Limb (tissue), 2 donors: Measurements from ENCODE around the gene LKAAEAR1.
A peak's percentile ranks its signal among the peaks of the same experiment; 100 is the strongest.

Experiments
- DNase-seq, 2 donors: peaks; one replicate each; pipeline ENCODE4 v3.0.0-alpha.2; 2016; ENCODE audit errors: extremely low spot score in 2 of 2

LKAAEAR1 gene

DNA sequence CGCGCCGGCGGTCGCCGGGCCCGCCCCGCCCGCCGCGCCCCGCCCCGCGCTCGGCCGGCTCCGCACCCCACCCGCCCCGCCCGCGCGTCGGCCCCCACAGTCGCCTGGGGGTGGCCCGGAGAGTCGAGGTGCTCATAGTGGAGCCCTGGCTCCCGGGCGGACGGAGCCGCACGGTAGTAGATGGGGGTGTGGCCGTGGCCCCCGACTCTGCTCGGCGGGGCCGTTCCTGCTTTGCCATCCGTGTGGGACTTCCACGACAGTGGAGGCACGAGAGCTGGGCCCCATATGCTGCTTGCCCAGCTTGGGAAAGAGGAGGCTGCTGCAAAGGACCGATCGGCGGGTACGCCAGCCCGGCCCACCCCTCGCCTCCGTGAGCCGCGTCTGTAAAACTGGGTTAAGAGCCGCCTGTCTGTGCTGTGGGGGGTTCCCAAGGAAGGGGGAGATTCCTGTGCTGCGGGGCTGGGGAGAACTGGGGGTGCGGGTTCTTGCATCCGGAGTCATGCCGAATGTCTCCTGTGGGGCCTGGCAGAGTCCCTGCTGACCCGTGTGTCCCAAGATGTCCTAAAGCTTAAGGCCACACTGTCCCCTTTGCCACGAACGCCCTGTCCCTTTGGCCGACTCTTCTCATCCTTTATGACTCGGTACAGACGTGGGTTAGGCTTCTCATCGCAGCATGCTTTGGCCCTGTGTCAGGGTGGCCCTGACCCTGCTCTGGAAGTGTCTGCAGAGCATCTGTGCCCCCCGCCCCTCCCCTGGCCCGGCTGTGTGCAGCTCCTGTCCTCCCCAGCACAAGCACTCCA is 4.0 kb downstream of the LKAAEAR1 start, which contains the start of gene OPRL1:
Gene OPRL1 (plus strand): TSS at position 70 of the 800 bp plus-strand sequence. CDS start 12,639 bp downstream, outside the sequence.
- DNase-seq, result no peak

DNA sequence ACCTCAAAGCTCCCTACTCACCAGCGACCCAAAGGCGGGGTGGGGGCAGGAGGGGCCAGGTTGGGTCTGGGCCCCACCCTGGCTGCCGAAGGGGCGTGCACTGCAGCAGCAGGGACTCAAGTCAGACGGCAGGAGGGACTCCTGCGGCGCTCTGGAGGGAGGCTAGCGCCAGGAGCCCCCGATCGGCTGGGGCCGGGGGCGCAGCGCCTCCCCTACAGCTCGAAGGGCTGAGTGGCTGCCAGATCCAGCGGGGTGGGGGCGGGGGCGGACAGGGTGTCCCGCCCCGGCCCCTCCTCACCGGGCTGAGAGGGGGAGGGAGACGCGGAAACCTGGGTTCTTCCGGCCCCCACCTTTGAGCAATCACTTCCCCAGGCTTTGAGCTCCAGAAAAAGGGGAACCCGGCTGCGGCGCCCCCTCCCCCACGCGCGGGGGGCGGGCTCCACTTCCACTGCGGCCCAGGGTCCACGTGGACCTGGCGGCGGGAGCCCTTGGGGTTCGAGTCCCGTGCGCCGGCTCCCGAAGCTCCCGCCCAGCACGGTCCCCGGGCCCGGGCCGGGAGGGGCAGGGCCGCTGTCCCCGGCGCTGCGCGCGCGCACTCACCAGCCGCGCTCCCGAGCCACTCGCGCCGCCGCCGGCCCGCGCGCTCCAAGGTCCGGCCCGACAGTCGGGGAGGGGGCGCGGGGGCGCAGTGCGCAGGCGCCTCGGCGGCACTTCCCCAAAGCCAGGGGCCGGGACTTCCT is 4.8 kb downstream of the LKAAEAR1 start, which contains the start of gene RGS19:
Gene RGS19 (minus strand): TSS at position 246 of the 740 bp plus-strand sequence. CDS start 2,632 bp downstream, outside the sequence.
- peak; percentile 78 to 86 for DNase-seq

DNA sequence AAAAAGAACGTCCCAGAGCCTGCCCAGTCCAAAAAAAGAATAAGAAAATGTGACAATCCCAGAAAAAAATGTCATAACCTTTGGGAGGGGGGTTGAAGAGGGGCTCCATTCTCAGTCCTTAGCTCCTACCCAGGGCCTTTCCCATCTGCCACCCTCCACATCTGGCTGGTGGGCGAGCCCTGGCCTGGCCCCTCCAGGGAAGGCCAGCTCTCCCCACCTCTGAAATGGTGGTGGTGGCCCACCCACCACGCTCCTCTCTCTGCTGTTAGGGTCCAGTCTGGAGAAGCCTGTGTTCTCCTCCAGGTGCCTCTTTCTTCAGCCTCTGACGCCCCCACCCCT is 5.3 kb downstream of the LKAAEAR1 start:
- no peak for DNase-seq

DNA sequence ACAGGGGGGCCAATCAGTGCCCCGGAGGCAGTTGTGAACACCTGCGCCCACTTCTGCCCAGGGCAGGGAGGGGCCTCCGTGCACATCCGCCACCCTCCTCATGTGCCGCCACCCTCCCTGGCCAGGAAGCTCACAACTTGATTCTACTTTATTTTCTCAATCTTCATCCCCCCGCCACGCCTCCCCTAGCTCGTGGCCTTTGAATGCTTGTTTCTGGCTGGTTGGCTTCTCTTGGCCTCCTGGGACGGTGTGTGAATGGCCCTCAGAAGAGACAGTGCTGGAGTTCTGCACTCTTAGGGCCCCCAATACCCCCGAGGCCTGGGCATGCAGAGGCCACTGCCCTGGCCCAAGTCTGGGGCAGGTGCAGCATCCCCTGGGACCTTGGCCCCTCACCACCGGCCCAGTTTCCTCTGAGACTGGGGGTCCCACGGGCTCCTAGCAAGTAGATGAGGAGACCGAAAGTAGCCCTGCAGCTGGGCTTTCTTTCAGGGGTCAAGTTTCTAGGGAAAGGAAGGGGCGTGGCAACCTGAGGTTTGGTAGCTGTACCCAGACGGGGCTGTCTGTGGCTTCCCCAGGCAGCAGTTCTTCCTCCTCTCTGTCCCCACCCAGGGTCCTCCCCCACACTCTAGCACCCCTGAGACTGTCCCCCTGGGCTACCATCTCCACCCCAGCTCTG is 6.2 kb downstream of the LKAAEAR1 start:
- no peak for DNase-seq

DNA sequence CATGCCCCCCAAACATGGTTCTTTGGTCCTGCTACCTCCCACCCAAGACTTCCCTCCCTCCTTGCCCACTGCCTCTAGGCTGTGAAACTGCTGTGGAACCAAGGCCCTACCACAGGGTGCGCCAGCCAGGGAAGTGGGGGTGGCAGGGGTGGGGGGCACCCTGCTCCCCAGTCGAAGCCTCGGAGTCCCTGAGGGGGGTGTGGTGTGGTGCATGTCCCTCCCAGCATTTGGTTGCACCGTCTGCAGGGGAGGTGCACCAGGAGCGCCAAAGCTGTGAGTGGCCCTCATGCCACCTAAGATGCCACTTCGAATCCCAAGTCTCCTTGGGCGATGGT is 6.7 kb downstream of the LKAAEAR1 start:
- DNase-seq, result no peak

DNA sequence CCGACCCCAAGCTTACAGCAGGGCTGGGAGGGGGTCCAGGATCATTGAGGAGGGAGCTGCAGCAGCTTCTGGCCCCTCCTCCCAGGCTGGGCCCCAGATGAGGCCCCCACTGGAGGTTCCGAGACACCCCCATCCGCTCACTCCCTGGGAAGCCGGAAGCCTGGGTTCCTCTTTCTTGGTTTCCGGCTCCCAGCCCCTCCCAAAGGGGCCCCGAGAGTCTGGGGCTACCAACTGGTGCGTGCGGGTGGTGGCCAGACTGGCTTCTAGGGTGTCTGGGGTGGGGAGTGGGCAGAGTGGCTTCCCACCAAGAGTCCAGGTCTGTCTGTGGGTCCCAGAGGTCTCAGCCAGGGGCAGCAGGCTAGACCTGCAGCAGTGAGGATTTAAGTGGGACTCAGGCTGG is 7.1 kb downstream of the LKAAEAR1 start:
- no peak for DNase-seq

DNA sequence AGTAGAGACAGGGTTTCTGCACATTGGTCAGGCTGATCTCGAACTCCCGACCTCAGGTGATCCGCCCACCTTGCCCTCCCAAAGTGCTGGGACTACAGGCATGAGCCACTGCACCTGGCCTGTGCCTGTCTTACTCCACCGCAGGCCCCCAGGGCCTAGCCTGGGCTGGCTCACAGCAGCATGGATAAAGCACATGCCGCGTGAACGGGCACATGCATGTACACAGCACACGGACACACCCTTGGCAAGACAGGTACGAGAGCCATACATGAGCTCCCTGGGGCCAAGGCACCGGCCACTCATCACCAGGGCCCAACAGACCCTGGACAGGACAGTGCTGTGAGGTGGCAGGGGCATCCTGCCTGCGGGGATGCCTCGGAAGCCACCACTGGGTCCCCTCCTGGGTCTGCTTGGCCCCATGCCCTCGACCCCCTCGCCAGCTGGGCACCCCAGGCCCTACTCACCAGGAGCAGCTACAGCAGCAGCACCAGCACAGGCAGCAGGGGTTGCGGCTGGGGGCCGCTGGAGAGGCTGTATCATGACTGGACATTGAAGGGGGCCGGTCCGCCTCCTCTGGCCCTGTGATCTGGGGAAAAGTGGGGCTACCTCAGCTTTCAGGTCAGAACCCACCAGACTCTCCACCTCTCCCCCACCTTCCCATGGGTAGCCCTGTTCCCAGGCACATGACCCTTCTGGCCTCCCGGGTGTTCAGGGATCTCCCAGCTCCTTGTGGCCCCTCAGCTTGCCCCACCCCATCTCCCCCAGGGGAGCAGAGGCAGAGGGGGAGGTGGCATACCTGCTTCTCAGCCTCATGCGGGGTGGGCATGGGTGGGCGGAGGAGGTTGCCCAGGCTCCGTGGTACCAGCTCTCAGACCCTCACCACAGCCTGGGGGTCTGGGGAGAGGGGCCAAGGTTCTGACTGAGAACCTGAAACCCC is 7.9 kb downstream of the LKAAEAR1 start:
- DNase-seq, result no peak

DNA sequence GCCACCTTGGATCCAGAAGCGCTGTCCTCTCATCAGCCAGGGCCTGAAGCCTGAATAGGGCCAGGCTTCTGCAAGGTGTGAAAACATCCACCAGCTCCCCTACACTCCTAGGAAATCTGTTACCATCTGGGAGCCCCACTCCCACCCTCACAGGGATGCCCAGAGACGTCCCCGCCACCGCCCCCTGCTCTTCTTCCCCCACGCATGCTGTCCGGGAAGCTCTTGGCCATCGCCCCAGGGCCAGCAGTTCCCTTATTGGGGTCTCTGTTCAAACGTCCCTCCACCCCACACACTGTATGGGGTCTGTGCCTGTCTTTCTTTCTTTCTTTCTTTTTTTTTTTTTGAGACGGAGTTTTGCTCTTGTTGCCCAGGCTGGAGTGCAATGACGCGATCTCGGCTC is 8.6 kb downstream of the LKAAEAR1 start:
- no peak for DNase-seq

DNA sequence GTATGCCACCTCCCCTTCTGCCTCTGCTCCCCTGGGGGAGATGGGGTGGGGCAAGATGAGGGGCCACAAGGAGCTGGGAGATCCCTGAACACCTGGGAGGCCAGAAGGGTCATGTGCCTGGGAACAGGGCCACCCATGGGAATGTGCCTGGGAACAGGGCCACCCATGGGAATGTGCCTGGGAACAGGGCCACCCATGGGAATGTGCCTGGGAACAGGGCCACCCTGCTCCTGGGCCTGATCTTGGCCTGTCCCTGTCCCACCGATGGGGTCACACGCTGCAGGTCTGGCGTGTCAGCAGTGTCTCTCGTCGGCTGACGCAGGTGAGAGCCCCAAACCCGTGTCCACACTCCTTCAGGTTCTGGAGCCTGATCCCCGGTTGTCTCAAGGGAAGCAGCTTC is 9.2 kb downstream of the LKAAEAR1 start:
- no peak for DNase-seq

DNA sequence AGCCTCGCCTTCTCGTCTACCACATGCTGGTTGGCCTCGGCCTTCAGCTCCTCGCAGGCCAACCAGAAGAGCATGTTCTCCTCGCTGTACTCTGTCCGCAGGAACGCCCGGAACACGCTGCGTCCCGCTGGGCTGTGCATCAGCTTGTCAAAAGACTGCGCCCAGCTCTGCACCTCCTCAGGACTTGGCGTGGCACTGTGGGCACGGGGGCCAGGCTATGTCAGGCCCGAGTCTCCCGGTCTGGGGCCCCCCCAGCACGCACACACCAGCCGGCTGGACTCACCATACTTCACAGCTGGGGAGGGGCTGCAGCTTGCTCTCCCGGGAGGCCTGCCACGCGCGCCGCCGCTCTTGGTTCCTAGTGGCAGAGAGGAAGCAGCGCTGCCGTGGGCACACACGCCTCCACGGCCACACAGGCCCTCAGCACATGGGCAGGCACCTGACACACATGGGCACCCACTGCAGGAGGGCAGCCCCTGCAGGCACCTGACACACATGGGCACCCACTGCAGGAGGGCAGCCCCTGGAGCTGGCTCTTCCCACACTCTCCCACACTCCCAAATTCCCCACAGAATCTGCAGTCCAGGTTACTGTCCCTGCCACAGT is 9.9 kb downstream of the LKAAEAR1 start:
- DNase-seq, result no peak

DNA sequence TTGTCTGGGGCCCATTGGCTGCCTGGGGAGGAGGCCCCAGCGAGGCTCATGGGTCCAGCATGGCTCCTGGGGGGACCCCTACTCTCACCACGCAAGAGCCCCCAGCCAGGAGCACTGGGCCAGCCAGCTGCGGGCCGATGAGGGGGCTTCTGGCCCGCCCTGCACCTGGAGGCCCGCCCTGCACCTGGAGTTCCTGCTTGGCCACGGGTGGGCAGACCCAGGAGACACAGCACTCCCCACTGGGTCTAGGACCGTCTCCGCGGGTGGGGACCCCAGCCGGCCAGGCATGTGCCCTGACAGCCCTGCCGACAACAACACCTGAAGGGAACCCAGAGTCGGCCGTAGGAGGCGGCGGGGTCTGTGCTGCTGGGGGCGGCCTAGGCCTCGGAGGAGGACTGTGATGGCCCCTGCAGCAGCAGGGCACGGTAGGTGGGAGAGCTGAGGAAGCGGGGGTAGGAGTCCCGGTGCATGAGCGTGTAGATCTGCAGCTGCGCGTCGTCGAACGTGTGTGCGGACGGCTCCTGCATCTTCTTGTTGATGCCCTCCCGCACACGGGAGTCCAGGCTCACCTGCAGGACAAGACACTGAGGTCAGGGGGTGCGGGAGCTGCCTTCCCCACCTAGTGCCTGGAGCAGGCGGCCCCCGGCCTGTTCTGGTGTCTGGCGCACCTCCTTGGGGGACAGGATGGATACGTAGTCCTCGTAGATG is 10.6 kb downstream of the LKAAEAR1 start:
- no peak for DNase-seq

DNA sequence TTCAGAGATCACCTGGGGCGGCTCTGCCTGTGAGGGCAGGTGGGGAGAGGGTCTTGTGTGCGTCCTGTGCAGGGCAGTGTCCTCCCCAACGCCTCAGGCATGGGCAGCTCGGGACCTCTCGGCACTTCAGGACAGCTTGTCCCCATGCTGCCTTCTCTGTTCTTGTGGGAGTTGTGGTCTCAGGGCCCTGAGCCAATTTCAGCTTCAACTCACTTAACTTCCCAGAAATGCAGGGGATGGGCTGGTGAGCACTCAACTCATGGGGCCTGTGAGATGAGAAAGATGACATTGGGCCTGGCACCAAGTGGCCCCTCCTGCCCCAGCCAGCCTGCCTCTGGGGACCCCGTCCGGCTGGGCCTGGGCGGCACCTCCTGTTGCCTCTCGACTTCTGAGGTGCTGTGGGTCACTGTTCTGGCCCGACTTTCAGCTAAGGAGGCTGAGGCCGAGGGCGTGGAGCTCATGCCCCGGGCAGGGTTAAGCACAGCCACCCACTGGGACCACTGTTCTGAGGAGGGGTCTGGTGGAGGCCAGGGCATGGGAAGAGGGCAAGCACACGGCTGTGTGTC is 11.6 kb downstream of the LKAAEAR1 start:
- DNase-seq, result no peak

DNA sequence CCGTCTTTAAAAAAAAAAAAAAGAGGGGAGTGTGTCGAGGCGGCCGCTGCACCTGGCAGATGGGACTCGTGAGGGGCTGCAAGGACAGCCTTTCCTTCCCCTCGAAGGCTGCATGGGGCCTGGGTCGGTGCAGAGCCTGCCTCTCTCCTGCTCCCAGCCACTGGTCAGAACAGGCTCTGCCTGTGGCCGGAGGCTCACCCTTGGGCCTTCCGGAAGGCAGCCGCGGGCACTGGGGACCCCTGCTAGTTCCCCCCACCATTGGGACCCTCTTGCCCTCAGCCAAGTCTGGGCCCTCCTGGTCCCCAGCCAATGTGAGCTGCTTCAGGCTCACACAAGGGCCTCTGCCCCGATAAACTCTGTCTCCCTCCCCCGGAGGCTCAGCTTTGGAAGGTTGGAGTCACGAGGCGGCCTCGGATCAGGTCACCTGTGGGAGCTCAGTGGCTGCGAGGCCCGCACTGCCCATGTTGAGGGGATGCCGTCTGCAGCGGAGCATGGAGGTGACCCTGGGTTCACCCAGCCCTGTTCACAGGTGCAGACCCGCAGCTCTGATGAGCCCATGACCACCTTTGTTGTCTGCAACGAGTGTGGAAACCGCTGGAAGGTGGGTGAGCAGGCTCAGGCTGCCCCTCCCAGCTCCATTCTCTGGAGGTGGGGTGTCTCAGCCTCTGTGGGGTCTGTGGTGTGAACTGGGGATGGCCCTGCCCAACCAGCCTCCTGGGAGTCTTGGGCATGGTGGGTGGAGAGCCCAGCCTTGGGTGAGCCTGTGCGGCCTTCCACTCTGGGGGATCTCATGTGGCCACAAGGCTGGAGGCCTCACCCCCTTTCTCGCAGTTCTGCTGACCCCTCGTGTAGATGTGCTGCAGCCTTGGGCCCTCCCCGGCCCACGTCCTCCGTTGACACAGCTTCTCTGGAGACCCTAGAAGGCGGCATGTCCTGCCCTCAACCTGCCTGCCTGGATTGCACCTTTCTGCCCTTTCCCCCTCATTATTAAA is 12.6 kb downstream of the LKAAEAR1 start:
- no peak for DNase-seq

DNA sequence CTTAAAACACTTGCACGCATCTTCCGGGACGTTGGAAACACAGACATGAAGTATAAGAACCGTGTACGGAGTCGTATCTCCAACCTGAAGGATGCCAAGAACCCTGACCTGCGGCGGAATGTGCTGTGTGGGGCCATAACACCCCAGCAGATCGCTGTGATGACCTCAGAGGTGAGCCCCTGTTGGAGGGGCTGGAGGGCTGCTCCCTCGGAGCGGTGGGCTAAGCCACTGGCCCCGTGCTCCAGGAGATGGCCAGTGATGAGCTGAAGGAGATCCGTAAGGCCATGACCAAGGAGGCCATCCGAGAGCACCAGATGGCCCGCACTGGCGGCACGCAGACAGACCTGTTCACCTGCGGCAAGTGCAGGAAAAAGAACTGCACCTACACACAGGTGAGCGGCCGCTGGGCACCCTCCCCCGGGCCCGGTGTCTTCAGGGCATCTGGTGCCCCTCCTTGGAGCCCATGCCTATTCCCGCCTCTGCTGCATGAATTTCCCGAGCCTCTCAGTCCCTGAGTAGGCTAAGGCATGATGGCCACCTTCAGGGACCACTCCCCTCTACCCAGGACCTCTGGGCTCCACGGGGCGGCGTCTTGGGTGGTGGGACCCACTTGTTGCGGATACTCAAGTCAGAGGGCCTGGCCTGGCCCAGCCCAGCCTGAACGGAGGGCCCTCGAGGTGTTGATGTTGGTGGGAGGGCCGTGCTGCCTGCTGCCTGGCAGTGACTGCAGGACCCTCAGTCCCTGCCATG is 13.8 kb downstream of the LKAAEAR1 start:
- no peak for DNase-seq

DNA sequence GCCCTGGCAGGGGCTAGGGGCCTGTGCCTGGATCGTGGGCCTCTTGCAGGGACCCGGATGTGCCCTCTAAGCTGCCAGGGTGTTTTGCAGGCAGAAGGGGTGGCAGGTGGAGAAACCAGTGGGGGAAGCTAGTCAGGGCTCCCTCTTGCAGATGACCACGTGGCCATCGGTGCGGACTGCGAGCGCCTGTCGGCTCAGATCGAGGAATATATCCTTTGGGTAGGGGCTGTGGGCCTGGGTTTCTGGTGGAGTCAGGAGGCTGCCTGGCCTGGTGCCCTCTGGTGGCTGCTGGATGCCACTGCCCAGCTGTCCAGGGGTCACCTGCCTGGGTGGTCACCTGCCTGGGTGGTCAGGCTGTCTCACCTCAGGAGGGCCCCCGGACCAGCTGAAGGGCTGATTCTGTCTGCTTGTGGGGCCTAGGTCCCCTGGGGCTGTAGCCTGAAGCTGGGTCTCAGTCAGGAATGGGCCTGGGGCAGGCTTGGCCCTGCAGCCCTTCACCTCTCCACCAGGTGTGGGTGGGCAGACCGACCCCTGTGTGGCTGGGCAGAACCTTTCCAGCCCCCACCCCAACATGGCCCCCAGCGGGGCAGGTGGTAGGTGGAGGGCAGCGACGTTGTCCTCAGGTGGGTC is 14.5 kb downstream of the LKAAEAR1 start:
- DNase-seq, result peak in 1 of 2 donors; percentile 71

DNA sequence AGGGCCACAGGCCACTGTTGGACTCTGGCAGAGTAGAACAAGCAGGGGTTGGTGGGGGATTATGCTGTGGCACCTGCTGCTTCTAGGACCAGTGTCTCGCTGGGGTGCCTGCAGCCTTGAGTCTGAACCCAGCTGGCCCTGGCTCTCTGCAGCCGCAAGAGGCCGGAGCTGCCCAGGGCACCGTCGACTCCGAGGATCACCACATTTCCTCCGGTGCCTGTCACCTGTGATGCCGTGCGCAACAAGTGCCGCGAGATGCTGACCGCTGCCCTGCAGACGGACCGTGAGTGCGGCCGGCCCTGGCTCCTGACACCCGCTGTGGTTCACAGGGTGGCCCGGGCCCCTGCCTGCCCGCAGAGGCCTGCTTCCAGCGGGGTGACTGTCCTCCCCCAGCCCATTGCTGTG is 15.0 kb downstream of the LKAAEAR1 start:
- DNase-seq, result no peak
